Measurements from ENCODE around the gene IL26.

The IL26 gene, protein sequence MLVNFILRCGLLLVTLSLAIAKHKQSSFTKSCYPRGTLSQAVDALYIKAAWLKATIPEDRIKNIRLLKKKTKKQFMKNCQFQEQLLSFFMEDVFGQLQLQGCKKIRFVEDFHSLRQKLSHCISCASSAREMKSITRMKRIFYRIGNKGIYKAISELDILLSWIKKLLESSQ

DNA sequence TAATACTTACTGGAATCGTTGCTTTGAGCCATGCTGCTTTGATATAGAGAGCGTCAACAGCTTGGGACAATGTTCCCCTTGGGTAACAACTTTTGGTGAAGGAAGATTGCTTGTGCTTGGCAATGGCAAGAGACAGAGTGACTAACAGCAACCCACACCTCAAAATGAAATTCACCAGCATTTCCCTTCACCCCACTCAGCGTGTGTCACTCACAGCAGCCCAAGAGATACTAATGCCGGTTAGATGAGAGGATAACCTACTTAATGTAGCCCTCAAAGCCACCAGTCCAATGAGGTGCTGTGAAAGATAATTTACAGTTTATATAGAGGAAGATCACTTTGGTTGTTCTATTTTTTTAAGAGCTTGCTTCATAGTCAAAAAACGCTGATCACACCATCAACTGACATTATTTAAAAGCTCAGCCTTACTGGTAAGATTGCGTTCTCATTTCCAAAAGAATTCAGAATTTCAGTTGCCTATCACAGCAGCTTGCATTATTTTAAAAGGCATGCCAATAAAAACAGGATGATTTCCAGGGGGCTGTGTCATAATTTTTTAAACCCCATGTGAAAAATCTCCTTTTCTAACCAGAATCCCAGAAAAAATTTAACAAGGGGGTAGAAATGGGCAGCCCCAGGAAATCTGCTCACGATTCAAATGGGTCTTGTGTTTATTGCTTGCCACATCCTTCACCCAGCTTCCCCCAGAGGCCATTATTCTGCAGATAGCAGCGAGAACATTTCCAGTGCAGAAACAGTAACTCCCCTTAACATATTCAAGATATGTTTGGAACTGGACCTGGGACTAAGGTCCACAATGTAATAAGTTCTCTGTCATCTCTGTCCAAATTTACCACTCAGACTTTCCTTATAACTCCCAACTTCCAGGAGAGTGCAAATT, at the start of gene IL26:
Gene IL26 (minus strand): TSS at position 235 of the 901 bp plus-strand sequence. CDS start 54 bp downstream, at position 181.
- DNase-seq, result no peak

DNA sequence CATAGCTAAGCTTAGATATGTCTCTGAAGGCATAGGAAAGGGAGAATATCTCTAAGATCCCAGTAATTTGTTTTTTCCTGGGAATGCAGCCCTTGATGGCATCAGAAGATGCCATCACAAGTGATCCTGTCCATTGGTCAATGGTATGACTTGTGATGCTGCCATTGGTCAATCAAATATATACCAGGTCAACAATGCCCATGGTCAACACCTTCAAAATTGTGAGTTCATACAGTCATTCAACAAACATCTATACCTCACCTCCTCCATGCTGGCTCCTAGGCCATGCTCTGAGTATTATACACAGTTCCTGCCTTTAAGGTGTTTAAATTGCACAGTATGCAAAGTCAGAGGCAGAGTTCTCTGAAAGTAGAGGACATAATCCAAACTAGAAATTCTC, 47.1 kb upstream of the IL26 start:
- no peak for DNase-seq

DNA sequence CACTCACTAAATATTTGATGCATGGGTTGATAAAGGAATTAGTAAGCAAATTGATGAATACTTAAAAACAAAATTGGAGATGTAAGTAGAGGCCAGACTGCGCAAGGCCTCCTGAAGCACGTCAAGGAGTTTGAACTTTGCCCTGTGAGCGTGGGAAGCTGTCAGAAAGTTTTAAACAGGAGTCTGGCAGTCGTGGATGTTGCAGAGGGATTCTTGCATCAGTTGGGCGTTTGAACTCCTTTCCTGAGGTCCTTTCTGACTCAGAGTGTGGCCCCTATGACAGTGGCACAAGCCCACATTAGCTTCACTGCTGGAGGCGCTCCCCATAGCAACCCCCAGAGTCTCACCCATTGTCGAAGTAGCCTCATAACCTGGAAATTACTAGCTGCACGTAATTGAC, 45.7 kb upstream of the IL26 start:
- DNase-seq, result no peak

DNA sequence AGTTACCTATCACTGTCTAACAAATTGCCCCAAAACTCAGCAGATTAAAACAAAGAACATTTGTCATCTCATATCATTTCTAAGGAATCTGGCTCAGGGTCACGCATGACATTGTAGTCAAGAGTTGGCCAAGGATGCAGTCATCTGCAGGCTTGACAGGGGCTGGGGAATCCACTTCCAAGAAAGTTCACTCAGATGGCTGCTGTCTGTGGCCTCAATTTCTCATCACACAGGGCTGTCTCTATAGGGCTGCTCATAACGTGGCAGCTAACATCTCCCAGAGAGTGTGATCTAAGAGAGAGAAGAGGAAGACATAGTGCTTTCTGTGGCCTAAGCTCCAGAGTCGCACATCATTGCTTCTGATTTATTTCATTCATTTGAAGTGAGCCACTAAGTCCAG, 44.7 kb upstream of the IL26 start:
- no peak for DNase-seq

DNA sequence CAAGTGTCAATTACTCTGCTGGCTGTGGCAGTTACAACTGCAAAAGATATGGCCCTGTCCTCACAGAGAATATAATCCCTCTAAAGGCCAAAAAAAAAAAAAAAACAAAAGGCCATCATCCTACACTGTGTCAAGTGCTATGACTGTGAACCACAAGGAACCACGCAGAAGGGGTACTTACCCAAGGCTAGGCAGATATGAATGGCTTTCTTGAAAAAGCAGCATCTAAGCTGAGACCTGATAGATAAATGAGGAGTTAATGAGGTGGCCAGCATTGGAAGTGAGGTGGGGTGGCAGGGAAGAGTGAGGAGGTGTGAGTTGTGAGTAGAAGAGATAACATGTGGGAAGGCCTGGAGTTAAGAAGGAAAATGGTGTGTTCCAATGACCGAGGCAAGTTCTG, 44.2 kb upstream of the IL26 start:
- DNase-seq, result no peak

DNA sequence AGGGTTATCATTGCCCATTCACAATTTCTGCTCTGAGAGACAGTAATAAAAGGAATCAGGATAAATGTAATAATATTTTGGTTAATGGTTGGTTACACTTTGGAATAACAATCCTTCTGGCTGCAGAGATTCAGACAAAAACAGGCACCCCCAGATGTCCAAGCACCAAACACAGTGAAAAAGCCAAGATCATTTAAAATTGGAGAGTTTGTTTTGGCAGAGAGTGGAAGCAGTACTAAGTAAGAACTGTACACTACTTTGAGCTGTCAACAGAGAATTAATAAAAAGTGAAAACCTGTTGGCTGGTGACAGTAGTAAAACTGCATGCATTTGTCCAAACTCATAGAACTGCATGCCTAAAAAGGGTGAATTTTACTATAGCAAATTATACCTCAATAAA, 43.4 kb upstream of the IL26 start:
- DNase-seq, result no peak

DNA sequence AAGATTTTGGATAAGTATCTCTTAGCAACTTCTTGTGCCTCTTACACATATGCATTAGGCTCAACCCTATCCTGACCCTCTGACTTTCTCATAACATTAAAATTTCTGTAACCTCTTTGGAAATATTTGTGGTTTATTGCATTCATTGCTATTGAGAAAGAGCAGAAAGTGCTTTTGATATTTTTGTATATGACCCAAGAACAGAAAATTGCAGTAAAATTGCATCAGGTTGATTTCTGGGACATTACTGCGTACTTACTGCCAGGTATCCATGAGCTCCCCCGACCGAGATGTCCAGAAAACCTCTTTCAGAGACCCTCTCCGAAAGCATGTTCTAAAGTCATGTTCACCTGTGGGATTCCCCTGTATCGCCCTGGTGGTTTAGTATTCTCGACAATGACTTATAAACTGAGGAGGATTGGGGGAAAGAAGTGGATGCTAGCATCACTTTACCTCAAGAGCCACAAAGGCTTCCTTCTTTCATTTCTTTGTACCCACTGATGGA, 42.3 kb upstream of the IL26 start:
- DNase-seq, result no peak

DNA sequence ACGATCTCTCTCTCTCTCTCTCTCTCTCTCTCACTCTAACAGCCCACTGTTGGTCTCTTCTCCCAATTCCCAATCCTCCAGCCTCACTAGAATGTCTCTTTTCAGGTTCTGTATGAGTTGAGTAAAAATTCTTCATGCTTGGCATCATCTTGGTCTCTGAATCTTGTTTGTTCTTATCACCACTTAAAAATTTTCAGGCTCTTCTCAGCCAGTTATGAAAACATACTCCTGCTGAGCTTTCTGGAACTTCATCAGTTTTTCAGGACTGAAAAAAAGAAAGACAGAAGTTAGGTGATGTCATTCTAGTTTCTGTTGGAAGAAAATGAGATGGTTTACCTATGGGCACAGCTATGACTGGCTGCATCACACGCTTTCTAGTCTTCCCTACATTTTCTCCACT, 39.2 kb upstream of the IL26 start:
- DNase-seq, result no peak

DNA sequence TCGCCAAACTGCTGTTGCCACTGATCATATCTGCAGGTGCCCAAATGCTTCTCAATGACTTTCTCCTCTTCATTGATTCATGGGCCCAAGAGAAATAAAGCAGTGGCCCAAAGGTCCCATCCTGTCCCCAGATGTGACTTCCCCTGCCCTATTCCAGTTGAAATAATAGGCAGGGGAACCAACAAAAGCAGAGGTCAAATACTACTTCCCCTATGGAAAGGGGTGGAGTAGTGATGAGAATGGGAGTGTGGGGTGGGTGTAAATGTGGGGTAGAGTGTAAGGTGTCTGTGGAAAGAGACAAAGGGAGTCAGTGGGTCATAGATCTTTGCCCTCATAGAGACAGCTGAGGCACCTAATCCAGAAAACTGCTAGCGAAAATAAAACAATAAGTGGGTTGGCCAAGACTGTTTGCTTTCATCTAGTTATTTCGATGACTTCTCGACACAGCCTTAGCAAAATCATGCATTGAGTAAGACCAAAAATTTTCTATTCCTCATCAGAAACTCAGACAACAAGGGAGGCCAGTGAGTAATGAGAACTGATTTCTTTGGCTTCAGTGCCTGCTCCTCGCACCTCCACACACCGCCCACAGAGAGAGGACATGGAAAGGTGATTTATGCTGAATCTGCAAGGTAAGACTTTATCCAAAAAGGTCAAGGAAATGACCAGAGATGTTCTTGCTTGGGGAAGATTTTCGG, 38.7 kb upstream of the IL26 start:
- no peak for DNase-seq

DNA sequence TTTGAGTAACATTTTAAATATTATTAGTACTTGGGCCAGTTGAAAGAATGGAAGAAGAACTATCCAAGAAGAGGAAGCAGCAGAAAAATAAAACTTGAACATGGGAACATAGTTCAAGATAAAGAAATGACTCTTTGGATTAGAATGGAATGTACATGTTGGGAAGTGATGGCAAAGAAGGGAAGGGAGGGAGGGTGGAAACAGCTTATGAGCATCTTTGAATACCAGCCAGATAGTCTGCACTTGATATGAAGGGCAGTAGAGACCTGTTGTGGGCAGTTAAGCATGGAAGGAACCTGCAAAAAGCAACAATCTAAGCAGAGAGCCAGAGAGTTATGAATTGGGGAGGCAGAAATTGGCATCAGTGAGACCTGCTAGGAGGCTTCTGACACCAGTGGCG, 37.8 kb upstream of the IL26 start:
- DNase-seq, result no peak

DNA sequence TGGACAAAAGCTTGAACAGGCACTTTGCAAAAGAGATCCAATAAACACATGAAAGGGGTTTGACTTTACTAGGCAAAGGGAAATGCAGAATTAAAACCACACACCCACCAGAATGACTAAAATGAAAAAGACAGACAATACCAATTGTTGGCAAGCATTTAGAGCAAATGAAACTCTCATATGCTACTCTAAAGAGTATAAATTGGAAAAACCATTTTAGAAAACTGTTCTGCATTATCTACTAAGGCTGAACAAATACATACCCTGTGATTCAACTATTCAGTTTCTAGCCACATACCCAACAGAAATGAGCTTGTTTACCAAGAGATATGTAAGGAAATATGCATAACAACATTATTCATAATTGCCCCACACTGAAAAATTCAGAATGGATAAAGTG, 36.3 kb upstream of the IL26 start:
- no peak for DNase-seq

DNA sequence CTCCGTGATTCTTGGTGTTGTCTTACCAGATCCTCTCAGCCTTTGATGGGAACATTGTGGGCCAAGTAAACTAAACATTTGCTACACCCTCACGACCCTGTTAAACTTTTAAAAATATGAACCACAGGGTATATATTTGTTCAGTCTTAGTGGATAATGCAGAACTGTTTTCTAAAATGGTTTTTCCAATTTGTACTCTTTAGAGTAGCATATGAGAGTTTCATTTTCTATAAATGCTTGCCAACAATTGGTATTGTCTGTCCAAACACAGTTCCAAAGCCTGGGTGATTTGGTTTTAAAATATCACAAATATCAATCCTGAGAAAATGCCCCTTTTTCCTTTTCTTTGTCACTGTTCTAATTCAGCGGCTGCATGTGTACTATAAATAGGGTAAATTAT, 34.5 kb upstream of the IL26 start:
- no peak for DNase-seq

DNA sequence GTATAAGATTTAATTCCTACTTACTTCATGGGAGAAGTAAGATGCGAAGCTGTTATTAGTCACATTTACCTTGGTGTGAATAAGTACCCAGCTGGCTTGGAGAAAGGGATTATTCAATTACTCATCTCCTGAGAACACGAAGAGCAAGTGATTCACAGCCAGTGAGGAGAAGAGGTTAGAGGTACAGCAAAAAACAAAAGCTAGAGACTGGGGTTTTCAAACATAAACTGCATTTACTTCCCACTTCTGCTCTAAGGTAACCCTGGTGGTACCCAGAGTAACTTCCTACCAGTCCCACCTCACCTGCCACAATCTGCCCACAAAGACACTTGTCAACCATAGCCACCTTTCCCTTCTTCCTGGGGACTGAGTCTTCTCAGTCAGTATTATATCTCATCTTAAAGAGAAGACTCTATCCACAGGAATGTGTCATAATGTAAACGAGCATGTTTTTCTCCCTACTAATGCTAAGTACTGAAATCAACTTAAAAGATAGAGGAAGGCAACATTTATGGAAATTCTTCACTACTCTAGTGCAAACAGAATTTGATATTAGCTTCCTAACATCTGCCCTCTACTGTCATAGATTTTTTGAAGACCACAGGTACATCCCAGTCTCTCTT, 33.8 kb upstream of the IL26 start:
- no peak for DNase-seq

DNA sequence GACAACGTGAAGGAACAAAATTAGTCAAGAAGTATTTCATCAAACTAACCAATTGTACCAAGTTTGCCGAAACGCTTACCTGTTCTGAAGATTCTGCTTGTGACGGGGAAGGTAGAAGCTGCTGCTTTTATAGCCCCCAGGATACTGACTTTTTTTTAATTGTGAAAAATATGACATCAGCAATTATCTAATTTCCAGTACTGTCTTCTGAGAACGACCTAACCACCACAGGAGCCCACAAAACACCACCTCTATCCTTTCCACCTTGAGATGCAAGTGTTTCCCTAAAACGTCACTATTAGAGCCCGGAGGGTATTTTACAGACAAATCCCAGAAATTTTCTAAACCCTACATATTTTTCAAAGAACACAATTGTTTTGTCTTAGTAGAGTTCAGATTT, 27.9 kb upstream of the IL26 start, which contains the start of gene IL22:
Gene IL22 (minus strand): TSS at position 101 of the 400 bp plus-strand sequence. CDS start 156 bp downstream, outside the sequence.
- no peak for DNase-seq

DNA sequence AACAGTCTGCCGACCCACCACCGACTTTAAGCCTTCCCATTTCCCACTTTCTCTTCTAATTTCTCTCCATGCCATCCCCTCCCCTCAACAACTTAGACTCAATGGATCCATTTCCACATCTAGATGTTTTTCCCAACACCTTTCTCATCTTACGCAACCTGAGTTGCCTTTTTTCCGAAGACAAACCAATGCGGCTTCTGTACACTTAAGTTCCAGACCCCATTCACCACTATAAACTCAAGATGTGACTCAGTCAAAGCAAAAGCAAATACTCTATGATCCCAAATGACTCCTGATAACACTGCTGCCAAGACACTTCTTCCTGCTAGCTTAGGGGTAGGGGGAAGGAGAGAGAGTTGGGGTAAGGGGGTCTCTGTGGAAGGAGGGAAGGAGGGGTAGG, 26.5 kb upstream of the IL26 start:
- DNase-seq, result no peak

DNA sequence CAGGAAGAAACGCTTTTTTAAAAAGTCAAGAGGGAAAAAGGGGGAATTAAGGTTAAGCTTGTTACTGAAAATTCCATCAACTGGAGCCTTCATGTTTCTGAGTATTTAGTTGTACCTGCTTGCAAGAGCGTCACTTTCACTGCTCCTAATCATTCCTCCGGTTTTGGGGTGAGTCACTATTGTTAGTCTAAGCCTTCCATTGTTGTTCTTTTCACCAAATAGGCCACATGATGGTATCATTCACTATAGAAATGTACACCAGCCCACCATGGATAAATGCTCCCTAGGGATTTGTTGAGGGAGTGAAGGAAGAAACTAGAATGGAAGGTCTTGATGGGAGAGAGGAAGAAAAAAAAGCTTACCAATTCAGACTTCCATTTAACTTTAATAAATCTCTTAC, 24.8 kb upstream of the IL26 start:
- DNase-seq, result no peak

DNA sequence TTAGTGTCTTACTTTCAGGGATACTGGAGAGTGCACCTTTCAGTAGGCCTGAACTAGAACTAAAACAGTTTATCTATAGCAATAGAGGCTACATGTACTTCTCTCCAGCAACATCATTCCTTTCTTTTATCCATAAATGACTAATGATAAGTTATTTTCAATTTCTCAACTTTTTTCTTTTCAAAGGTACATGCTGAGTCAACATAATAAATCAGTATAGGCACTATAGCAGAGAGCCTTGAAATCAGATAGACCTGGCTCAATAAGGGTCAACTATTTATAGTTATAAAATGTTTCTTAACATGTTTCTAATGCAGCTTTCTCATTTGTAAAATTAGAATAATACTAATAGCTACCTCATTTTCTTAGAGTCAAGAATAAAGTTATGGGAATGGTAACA, 22.2 kb upstream of the IL26 start:
- DNase-seq, result no peak

DNA sequence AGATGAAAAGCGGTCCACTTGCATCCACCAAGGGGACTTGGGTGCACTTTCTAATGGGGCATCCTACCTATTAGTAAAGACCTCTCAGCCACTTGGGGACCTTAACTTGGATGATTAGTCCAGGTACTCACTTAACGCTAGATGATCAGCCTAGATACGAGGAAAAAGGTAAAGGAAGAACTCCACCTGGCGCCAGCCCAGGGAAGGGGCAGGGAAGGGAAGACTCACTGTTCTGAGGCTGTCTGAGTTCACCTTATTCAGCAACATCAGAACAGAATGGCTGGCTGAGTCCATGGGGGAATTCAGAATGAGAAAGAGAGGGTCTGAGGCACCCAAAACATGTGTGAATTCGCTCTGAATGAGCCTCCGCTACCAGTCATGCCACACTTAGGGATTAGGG, 20.7 kb upstream of the IL26 start:
- no peak for DNase-seq

DNA sequence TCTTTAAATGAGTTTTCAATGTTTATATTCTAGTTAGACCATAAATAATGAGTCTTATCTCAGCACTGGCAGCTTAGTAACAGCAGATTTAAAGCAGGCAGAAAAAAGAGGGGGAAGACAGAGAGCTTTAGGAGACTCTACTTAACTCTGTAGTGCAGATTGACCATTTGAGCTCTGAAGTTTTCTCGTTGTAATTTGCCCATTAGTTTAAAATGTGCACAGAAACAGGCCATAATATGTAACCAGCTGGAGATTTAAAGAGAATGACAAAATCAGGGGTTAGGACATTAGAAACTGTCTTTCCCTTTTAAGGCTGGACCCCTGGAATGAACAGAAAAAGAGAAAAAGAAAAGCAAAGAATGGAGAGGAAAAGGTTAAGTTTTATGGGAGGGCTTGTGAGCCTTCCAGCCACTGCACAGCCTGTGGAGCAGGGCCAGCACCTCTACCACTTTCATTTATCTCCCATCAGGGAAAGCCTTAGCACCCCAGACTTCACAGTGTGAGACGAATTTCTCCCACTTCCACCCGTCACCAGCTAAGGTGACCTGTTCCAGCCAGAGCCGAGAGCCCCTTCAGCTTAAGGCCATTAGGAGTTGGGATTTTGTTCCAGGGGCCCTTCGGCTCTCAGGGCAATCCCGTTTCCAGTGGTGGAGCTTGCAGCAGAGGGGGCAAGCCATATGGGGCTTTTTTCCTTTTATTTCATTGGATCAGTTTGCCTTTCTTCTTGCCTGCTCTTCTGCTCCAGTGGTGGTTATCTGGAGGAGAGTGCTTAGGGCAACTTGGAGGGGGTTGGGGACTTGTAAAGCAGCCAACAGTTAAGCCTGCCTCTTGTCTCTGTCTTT, 19.8 kb upstream of the IL26 start:
- no peak for DNase-seq

DNA sequence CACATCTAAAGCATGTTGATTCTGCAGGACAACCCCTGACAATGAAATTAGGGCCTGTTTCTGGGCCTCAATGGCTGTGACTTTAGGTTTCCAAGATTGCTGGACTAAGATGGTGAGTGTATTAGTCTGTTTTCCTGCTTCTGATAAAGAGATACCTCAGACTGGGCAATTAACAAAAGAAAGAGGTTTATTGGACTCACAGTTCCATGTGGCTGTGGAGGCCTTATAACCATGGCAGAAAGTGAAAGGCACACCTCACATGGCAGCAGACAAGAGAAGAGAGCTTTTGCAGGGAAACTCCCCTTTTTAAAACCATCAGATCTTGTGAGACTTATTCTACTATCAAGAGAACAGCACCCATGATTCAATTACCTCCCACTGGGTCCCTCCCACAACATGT, 17.2 kb upstream of the IL26 start:
- DNase-seq, result no peak

DNA sequence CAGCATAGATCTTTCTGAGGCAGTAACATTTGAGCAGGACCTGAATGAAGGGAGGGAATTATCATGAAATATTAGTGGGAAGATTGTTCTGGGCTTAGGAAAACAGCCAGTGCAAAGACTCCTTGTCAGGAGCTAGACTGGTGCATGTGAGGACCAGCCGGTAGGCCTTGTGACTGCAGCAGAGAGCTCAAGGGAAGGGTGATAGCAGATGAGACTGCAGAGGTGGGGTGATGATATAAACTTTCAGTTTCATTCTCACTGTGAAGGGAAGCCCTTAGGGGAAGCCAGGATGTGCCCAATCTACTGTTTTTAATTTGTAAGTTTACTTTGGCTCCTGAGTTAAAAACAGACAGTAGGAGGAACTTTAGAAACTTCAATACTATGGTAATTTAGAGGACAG, 15.4 kb upstream of the IL26 start:
- no peak for DNase-seq

DNA sequence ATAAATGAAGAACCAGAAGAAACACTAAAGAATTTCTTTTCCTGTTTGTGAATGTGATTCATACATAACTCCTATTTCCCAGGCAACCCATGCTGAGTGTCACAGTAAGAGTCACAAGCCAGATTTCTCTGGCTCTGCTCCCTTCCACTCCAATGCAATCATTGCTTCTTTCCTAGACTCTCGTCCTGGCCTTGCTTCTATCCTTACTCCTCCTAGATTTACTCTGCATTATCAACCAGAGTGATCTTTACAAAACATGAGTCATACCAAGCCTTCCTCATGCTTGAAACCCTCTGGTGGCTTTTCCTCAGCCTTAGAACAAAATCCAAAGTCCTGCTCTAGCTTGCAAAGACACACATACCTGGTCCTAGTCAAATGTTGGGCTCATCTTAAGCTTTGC, 14.5 kb upstream of the IL26 start:
- no peak for DNase-seq

Measured in cortex of kidney (tissue), 1 donor.